Ascending aorta (tissue), 2 donors: ENCODE measurements around the gene ICE2. TPM values are rescaled to one million over a fixed set of nuclear protein-coding genes. Genes with fewer than 3 reads are reported as not detected.

ENCODE experiments used
- DNase-seq, 2 donors: peaks; one replicate each; pipeline ENCODE4 v3.0.0-alpha.2; 2019; ENCODE audit warnings: low spot score in 2 of 2
- H3K27ac ChIP-seq, 2 donors: fragments of 200-600 bp; sonication (generic); one replicate each; pipeline ENCODE4 v1.5.1; 2016 to 2017; ENCODE audit warnings: mild to moderate bottlenecking in 1 of 2
- H3K27me3 ChIP-seq: fragments of 200-600 bp; sonication (generic); one replicate; pipeline ENCODE4 v1.5.1; 2017
- H3K36me3 ChIP-seq, 2 donors: fragments of 200-600 bp; sonication (generic); one replicate each; pipeline ENCODE4 v1.5.1; 2016
- H3K4me1 ChIP-seq, 2 donors: fragments of 200-600 bp; sonication (generic); one replicate each; pipeline ENCODE4 v1.5.1; 2016 to 2017; ENCODE audit warnings: mild to moderate bottlenecking in 1 of 2
- H3K4me3 ChIP-seq, 2 donors: fragments of 200-600 bp; sonication (generic); one replicate each; pipeline ENCODE4 v1.5.1; 2016 to 2017; ENCODE audit warnings: mild to moderate bottlenecking in 1 of 2
- H3K9me3 ChIP-seq, 2 donors: fragments of 200-600 bp; sonication (generic); one replicate each; pipeline ENCODE4 v1.5.1; 2016
- CTCF ChIP-seq, 3 experiments: fragments of 200-600 bp in 2 of 3; fragments of 450-650 bp in 1 of 3; sonication (generic) in 2 of 3; IDR thresholded peaks; one replicate each; pipeline ENCODE4 v1.5.1; 2016 to 2019; ENCODE audit warnings: antibody characterized with exemption in 3 of 3, mild to moderate bottlenecking in 1 of 3, moderate library complexity in 1 of 3
- intact Hi-C: fragments of 100-400 bp; cut with DNase I; formaldehyde crosslinking; loops from one replicate; pipeline ENCODE4 v1.15.1; 2023
- total RNA-seq: library from RNA; depleted of rRNA; stranded (reverse); fragments of >200 nt; gene quantifications from one replicate; pipeline ENCODE4 v1.1.0, GENCODE V29; 2016

ICE2 gene
- total RNA-seq, 1 donor from 2014 or later, result 45.1 TPM

- TF ChIP-seq CTCF (IDR thresholded peaks at IDR 0.05), result peak; percentile 26 to 79 (median 60)
- Histone ChIP-seq H3K9me3 (no peaks in the 10 kb centered on the region), H3K36me3 (peaks cover 8 to 19% of the 10 kb centered on the region in 2 donors), H3K4me1 (no peaks in the 10 kb centered on the region), H3K4me3 (no peak overlapping the region), H3K27me3 (no peaks in the 10 kb centered on the region), H3K27ac (no peak overlapping the region)
- no peak for DNase-seq
- intact Hi-C loops, result loop anchor here (1.0 to 2.0 kb wide), 2 partner anchors 54 to 85 kb away; no protein-coding TSS in a partner anchor
These were observed 34.5 kb downstream of the ICE2 start for GRCh38 chr15:60444289-60444912.

- no peaks in the 10 kb centered on the region for H3K9me3 ChIP-seq
- no peak overlapping the region for H3K4me3 ChIP-seq
- H3K27me3 ChIP-seq, result no peaks in the 10 kb centered on the region
- no peak for DNase-seq
- no peaks in the 10 kb centered on the region for H3K4me1 ChIP-seq
- TF ChIP-seq CTCF (IDR thresholded peaks at IDR 0.05), result no peak
- intact Hi-C loops, result loop anchor here (1.0 kb wide), 1 partner anchor 113 kb away; no protein-coding TSS in a partner anchor
- no peak overlapping the region for H3K27ac ChIP-seq
- H3K36me3 ChIP-seq, result peaks cover 4 to 7% of the 10 kb centered on the region in 2 donors
These were observed 36.2 kb downstream of the ICE2 start for GRCh38 chr15:60442763-60443162.

GRCh38 chr15:60442031-60442650 lies 36.8 kb downstream of the ICE2 start:
- intact Hi-C loops, result no loop called here
- peaks cover 7 to 9% of the 10 kb centered on the region in 2 donors for H3K36me3 ChIP-seq
- no peak for DNase-seq
- H3K9me3 ChIP-seq, result no peaks in the 10 kb centered on the region
- no peak overlapping the region for H3K27ac ChIP-seq
- H3K4me3 ChIP-seq, result no peak overlapping the region
- no peaks in the 10 kb centered on the region for H3K4me1 ChIP-seq
- no peaks in the 10 kb centered on the region for H3K27me3 ChIP-seq
- no peak for TF ChIP-seq CTCF (IDR thresholded peaks at IDR 0.05)

- no peak for DNase-seq
- Histone ChIP-seq H3K36me3 (peaks cover 7 to 9% of the 10 kb centered on the region in 2 donors), H3K9me3 (no peaks in the 10 kb centered on the region), H3K27me3 (no peaks in the 10 kb centered on the region), H3K4me1 (no peaks in the 10 kb centered on the region), H3K27ac (no peak overlapping the region), H3K4me3 (no peak overlapping the region)
- intact Hi-C loops, result no loop called here
- no peak for TF ChIP-seq CTCF (IDR thresholded peaks at IDR 0.05)
These were observed 37.6 kb downstream of the ICE2 start for GRCh38 chr15:60441331-60441730.

GRCh38 chr15:60438646-60439045 lies 40.3 kb downstream of the ICE2 start:
- no peaks in the 10 kb centered on the region for H3K9me3 ChIP-seq
- intact Hi-C loops, result no loop called here
- H3K4me3 ChIP-seq, result no peak overlapping the region
- no peaks in the 10 kb centered on the region for H3K4me1 ChIP-seq
- H3K27me3 ChIP-seq, result no peaks in the 10 kb centered on the region
- DNase-seq, result no peak
- no peak overlapping the region for H3K27ac ChIP-seq
- no peak for TF ChIP-seq CTCF (IDR thresholded peaks at IDR 0.05)
- peaks cover 18 to 24% of the 10 kb centered on the region in 2 donors for H3K36me3 ChIP-seq
